HG03039 (cell line): Measurements from ENCODE around the gene ACP2.
"Not testable (repeated sequence)": the region's sequence is repeated elsewhere in the genome, so short reads cannot be mapped to it uniquely, and the experiment has no call there.

Source experiments
- ATAC-seq: cut with Tn5 transposase; IDR thresholded peaks from one replicate; pipeline ENCODE4 v1.9.1; 2021; ENCODE audit warnings: mild to moderate bottlenecking, moderate library complexity; ENCODE audit not compliant: unreplicated experiment

ACP2 gene

DNA sequence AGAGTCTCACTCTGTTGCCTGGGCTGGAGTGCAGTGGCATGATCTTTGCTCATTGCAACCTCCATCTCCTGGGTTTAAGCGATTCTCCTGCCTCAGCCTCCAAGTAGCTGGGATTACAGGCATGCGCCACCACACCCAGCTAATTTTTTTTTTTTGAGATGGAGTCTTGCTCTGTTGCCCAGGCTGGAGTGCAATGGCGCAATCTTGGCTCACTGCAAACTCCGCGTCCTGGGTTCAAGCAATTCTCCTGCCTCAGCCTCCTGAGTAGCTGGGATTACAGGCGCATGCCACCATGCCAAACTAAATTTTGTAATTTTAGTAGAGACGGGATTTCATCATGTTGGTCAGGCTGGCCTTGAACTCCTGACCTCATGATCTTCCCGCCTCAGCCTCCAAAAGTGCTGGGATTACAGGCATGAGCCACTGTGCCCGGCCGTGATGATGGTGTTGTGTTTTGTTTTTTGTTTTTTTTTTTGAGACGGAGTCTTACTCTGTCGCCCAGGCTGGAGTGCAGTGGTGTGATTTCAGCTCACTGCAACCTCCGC lies 40.5 kb downstream of the ACP2 start:
- ATAC-seq = not testable (repeated sequence)

GRCh38 chr11:47207459-47207858 lies 41.2 kb downstream of the ACP2 start:
- no peak for ATAC-seq

DNA sequence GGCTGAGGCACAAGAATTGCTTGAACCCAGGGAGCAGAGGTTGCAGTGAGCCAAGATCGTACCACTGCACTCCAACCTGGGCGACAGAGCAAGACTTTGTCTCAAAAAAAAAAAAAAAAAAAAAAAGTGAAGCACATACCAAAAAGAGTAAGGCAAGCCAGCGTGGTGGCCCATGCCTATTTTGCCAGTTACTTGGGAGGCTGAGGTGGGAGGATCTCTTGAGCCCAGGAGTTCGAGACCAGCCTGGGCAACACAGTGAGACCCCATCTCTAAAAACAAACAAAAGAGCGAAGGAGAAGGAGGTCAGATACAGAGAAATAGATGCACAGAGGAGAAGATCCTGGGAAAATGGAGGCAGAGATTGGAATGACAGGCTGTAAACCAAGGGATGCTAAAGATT lies 42.0 kb downstream of the ACP2 start:
- not testable (repeated sequence) for ATAC-seq

GRCh38 chr11:47204637-47204989 lies 44.0 kb downstream of the ACP2 start:
- no peak for ATAC-seq

DNA sequence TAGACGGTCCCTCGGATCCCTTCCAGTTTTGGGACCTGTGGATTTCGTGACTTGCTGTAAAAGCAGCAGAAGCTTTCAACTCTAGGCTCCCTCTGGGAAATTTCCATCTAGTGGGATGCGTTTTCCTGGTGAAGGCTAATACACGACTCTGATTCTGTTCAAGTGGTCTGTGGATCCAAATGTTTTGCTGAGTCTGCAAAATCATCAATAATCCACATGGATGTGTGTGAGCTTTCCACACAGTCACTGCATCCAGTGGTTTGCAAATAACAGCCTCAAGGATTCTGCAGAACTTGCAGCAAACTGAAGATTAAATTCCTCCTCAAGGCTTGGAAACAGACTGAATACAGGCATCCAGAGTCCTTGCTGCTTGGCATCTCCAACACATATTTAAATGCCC lies 46.0 kb downstream of the ACP2 start:
- no peak for ATAC-seq

DNA sequence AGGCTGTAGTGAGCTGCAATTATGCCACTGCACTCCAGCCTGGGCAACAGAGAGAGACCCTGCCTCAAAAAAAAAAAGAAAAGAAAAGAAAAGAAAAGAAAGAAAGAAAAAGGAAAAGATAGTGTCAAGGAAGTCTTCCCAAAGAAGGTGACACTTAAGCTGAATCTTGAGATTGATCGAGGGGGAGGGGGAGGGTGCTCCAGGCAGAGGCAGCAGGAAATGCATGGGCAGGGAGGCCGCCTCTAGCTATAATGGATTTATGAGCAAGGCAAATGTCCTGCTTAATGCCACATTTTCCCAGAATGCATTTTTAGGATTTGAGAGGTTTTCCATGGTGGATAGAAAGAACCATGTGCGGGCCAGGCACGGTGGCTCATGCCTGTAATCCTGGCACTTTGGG lies 47.6 kb downstream of the ACP2 start:
- no peak for ATAC-seq

GRCh38 chr11:47198161-47198560 lies 50.5 kb downstream of the ACP2 start:
- ATAC-seq = not testable (repeated sequence)

DNA sequence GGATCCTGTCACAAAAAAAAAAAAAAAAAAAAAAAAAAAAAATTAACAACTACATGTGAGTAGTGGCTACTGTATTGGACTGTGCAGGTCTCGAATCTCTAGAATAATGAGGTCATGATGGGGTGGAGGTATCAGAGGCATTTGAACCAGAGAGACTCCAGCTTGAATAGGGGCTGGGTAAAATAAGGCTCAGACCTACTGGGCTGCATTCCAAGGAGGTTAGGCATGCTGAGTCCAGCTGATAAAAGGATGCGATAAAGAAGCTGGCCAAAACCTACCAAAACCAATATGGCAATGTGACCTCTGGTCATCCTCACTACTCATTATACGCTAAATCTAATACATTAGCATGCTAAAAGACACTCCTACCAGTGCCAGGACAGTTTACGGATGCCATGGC lies 56.5 kb downstream of the ACP2 start:
- no peak for ATAC-seq

DNA sequence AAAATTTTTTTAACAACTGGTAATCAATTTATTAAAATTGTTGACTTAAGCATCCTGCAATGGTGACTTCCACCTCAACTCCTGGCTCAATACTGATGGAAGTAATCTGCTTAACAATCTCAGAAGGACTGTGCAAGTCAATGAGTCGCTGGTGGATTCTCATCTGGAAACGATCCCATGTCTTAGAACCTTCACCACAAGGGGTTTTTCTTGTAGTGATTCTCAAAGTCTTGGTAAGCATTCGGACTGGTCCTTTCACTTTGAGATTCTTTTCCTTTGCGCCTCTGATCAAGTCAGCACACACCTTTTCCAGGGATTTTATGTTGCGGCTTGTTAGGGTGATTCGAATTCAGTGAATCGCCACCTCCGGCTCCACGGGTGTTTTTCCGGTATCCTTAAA lies 57.5 kb downstream of the ACP2 start:
- ATAC-seq = not testable (repeated sequence)
